GM21619 (cell line): ENCODE data around the gene KIN.
A peak's percentile ranks its signal among the peaks of the same experiment; 100 is the strongest.
"Not testable (repeated sequence)": the region's sequence is repeated elsewhere in the genome, so short reads cannot be mapped to it uniquely, and the experiment has no call there.

Source experiments
- ATAC-seq: cut with Tn5 transposase; IDR thresholded peaks from one replicate; pipeline ENCODE4 v1.9.1; 2021; ENCODE audit not compliant: unreplicated experiment

Gene KIN

DNA sequence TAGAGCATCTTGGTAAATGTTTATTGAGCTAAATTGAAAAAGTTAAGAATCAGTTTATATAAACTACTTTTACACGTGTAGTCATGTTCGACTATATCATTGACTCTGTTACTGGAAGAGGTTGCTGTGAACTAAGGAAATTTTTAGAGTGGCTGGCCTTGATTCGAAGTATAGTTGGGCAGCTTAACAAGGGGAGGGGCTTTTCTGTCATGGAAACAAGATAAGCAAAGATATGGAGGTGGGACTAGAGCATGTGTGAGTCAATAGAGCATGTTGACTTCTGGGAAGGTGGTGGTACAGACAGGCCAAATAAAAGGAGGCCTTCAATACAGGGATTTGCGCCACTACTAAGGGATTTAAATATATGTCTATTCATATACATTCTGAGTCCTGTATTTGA is 7.8 kb upstream of the KIN start:
- ATAC-seq = no peak

DNA sequence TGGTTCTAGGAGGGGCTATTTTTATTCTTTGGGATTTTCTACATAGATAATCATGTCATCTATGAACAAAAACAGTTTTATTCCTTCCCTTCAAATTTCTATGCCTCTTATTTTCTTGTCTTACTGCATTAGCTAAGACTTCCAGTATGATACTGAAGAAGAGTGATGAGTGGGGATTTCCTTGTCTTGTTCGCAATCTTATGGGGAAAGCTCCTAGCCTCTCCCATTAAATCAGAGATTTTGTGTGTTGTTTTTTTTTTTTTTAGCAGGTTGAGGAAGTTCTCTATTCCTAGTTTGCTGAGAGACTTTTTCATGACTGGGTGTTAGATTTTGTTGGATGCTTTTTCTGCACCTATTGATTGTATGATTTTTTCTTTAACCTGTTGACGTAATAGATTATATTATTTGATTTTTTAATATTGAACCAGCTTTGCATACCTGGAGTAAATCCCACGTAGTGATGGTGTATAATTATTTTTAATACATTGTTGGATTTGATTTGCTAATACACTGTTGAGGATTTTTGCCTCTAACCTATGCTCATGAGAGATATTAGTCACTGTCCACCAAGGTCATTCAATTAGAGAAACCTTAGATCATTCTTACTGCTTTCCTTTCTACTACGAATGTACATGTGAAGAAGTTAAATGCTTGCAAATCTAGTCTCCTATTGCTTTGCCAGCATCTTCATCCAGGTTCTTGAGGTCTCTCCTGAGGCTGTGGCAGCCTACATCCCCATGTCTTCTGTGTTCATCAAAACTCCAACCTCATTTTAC is 6.6 kb upstream of the KIN start:
- ATAC-seq = no peak

DNA sequence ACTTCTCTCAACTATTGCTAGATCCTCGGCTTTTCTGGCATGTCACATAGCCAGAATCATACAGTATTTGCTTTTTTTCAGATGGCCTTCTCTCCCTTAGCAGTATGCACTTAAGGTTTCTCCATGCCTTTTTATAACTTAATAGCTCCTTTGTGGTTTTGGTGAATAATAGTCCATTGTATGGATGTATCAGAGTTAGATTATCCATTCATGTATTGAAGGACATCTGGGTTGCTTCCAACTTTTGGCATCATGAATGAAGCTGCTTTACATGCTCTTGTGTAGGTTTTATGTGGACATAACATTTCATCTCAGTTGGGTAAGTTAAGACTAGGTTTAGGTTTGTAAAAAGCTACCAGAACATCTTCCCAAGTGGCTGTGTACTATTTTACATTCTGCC is 4.7 kb upstream of the KIN start:
- ATAC-seq = no peak

DNA sequence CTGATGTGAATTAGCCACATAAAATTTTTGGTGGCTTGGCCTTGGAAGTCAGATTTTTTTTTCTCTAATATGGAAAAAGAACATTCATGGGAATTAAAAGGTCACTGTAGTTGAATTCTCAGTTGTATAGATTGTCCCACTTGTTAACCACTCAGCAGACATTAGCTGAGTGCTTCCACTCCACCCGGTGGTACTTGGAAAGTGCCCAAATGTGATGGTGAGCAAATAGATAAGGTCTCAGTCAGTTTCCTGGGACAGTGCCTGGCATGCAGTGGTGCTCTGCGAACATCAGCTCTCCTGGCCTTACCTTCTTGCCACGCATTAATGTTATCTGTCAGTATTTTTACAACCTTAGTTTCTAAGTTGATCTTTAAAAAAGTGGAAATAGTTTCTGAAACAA is 1.6 kb upstream of the KIN start:
- no peak for ATAC-seq

DNA sequence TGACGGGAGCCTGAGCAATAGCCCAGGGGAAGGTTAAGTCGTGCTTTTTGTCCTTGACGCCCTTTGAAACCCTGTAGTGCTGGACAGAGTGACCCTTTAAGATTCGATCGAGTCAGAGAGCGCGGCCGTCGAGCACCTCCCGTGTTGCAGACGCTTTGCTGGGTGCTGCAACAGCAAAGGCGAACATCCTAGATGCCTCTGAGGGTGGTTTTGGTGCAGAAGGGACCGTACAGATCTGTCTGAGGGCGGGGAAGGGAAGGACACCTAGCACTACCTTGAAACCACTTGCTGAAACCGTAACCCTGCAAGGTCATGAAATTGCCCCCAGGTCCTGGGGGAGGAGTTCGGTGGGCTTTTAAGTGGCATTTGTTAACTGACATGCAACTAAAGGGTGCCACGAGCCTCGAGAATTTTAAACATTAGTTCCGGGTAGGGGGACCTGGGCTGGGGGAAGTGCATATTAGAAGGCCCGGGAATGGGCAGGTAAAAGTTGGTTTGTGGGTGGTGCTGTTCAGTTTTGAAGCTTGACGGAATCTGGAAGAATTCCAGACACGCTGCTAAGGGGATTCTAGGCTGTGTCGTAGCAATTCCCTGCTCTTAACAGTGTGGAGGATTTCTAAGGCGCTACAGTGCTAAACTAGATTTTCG is 970 bp upstream of the KIN start:
- ATAC-seq = peak; percentile 13

DNA sequence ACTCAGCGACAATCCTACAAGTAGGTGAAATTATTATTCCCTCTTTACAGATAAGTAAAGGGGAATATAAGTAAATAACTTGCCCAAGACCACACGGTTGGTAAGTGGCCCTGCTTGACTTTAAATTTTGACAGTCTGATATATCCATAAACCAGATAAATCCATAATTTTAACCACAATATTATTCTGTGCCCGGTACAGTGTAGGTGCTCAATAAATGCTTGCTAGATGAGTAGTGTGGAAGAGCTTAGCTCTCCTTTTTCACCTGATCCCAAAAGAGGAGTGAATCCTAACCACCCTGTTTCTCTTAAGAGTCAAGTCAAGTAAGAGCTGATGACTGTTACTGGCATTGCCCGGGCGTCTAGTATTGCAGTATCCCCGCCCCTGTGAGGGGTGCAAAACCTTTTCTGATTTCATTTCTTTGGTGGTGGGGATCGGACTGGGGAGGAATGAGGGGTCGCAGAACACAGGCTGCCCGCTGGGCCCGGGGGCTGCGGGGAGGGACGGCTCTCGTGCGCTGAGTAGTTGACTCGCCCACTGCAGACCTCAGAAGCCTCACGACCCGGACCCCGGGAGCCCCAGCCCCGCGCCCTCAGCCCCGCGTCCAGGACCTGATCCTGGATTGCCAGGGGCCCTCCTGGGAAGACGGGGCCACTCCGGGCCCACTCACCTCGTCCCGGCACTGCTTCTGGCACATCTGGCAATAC is 490 bp downstream of the KIN start:
- peak; percentile 7 for ATAC-seq

DNA sequence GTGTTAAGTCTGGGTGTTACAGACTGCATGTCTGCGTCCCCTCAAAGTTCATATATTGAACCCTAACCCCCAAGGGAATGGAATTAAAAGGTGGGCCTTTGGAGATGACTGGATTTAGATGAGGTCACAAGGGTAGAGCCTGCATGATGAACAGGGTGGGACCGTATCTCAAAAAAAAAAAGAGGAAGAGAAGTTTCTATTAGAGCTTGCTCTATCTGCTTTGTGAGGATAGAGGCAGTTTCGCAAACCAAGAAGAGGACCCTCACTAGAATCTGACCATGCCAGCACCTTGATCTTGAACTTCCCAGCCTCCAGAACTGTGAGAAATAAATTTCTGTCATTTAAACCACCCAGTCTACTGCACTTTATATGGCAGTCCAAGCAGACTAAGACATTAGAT is 1.4 kb downstream of the KIN start:
- ATAC-seq = no peak

DNA sequence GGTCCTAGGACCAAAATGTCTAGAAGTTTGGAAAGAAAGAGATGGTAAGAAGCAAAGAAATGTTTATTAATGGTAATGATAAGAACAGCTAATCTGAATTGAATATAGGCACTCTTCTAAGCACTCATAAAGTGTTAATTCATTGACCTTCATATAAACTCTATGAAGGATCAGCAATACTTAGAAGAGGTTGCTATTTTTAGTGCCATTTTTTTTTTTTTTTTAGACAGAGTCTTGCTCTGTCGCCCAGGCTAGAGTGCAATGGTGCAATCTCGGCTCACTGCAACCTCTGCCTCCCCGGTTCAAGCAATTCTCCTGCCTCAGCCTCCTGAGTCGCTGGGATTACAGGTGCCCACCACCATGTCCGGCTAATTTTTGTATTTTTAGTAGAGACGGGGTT is 5.6 kb downstream of the KIN start:
- not testable (repeated sequence) for ATAC-seq

DNA sequence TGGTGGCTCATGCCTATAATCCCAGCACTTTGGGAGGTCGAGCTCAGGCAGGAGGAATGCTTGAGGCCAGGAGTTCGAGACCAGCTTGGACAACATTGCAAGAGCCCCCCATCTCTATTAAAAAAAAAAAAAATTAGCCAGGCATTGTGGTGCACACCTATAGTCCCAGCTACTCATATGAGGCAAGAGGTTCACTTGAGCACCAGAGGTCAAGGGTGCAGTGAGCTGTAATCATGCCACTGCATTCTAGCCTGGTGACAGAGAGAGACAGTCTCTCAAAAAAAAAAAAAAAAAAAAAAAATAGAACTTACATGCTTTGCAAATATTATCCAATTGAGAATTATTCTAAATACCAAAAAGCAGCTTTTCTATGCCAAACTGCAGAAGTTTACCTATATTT is 11.0 kb downstream of the KIN start:
- no peak for ATAC-seq

DNA sequence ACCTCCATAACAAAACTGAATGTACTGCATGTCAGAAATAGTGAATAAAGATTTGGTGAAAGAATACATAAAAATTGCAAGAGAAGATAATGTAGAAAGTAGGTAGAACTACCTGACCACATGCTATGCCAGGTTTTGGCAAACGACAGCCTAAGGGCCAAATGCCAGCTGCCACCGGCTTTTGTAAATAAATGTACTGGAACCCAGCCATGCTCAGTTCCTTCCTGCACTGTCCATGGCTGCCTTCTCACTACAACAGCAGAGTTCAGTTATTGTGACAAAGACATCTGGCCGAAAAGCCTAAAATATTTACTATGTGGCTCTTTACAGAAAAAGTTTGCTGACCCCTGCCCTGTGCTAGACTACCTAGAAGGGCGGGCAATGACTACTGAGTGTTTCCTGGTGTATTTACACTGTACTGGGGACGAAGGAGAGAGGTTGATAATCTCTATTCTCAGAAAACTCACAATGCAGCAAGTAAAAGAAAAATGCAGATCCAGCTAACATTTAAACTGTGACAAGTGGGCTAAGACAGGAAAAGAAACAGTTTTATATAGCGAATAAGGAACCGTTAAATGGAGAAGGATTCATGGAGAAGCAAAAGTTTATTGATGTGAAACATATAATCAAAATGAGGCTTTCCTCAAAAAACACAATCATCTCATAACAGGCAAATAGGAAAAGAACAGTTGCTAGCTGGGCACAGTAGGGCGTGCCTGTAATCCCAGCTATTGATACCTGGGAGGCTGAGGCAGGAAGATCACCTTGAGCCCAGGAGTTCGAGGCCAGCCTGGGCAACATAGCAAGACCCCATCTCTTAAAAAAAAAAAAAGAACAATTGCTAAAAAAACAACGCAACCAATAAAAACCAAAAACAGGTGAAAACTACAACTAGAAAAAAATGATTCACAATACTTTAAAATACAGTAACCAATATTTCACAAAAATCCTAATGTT is 13.7 kb downstream of the KIN start:
- ATAC-seq = no peak

DNA sequence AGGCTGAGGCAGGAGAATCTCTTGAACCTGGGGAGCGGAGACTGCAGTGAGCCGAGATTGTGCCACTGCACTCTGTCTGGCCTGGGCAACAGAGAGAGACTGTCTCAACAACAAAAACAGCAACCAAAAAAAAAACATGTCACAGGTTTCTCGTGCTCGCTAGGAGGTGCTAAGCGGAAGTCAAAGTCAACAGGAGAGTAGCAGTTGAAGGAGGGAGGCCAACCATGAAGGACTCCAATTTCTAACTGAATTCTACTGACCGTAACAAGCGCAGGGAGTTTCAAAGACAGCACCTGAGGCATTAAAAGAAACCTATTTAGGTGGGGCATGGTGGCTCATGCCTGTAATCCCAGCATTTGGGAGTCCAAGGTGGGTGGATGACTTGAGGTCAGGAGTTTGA is 19.4 kb downstream of the KIN start:
- ATAC-seq = no peak

DNA sequence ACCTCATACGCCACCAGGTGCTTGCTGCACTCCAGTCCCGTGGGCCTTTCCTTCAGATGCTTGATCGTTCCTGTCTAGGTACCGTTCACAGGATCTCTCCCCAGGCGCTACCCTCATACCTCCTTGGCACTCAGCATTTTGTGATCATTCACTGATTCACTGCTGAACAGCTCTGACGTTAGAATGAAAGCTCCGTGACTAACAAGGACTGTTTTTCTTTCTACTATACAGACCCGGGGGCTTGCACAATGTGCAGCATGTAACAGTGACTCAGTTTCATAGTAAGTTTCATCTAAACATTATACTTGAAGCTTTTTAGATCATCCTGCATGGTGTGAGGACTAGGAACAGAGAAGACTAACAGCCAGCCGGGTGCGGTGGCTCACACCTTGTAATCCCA is 20.6 kb downstream of the KIN start:
- no peak for ATAC-seq

DNA sequence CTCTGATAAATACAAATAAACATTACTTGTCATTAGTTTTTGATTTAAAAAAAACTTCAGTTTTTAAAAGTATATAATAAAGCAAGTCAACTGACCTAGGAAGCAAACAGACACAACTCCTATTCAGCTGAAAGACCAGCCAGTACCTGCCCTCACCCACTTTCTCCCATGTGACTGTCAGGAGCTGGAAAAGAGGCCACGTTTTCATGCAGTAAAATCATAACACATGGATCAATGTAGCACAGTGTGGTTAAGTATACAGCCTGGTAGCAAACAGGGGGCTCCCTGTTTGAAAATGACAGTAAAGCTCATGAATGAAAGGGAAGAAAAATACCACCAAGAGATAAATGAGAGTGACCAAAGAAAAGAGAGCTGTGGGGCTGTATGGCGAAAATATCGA is 21.6 kb downstream of the KIN start:
- no peak for ATAC-seq

DNA sequence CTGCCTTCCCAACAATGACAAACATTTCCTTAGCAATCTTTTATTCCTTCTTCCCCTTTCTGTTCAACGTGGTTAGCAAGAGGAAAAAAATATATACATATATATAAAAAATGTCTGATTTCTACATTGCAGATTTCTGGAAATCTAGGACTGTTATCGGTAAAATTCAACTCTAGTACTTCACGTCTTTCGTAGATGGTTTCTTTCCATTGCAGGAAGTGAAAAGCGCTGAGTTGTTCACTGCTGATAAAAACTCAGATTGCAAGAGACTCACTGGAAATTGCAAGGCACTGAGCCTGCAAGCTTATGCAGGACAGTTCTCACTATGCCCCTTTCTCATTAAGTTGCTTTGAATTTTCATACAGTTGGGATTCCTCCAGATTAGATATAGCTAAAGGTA is 23.9 kb downstream of the KIN start:
- ATAC-seq = no peak

DNA sequence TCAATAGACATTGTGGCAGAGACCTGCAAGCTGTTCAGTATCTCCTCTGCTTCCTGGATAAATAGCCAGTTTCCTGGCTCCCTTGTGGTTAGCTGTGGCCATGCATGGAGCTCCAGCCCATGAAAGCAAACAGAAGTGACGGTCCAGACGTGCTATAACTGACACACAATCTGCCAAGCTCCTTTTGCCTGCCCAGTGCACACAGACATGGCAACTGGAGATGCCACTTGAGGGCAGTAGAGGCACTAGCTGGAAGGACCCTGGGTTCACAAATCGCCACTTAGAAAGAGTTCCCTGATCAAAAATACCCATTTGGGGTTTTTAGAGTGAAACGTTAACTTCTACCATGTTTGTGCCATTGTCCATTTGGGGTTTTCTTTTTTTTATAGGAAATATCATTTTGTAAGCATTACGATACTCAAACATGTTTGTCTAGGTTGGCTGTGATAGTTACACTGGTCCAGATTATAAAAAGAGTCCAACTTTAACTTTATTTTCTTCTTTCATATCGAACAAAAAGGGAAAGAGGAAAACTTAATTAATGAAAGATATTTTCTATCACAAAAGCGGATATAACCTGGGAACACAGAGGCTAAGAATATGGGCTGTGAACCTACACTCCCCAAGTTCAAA is 31.3 kb downstream of the KIN start:
- ATAC-seq = no peak

DNA sequence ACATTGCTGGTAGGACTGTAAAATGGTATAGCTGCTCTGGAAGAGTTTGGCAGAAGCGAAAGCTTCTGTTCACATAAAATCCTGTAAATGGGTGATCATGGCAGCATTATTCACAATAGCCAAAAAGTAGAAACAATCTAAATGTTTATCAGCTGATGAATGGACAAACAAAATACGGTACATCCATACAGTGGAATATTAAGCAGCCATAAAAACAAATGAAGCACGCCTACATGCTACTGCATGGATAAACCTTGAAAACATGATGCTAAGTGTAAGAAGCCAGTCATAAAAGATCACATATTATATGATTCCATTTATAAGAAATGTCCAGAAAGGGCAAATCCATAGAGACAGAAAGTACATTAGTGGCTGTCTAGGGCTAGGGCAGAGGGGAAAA is 32.7 kb downstream of the KIN start:
- no peak for ATAC-seq

DNA sequence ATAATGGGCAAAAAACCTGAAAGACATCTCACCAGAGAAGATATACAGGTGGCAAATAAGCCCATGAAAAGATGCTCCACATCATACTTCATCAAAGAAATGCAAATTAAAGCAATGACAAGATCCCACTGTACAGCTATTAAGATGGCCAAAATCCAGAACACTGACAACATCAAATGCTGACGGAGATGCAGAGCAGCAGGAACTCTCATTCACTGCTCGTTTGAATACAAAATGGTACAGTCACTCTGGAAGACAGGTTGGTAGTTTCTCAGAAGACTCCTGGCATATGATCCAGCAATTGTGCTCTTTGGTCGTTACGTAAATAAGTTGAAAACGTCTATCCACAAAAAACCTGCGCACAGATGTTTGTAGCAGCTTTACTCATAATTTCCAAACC is 35.5 kb downstream of the KIN start:
- no peak for ATAC-seq

DNA sequence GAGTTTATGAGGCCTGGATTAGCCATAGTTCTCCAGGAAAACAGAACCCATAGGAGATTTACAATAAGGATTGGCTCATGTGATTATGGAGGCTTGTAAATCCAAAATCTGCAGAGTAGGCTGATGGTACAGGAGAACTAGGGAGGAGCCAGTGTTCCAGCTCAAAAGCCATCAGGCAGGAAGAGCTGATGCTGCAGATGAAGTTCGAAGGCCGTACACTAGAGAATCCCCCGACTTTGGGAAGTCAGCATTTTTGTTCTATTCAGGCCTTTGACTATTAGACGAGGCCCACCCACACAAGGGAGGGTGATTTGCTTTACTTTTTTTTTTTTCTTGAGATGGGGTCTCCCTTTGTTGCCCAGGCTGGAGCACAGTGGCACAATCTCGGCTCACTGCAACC is 37.6 kb downstream of the KIN start:
- no peak for ATAC-seq

DNA sequence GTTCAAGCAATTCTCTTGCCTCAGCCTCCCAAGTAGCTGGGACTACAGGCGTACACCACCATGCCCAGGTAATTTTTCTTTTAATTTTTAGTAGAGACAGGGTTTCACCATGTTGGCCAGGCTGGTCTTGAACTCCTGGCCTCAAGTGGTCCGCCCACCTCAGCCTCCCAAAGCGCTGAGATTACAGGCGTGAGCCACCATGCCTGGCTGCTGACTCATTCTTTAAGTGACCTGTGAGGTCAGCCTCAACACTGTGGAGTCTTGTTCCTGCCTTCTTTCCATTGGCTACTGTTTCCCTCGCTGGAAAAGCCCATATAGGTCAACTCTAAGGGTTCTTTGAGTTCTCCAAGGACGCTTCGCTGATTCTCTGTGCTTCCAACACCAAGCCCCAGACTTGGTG is 39.2 kb downstream of the KIN start:
- not testable (repeated sequence) for ATAC-seq

DNA sequence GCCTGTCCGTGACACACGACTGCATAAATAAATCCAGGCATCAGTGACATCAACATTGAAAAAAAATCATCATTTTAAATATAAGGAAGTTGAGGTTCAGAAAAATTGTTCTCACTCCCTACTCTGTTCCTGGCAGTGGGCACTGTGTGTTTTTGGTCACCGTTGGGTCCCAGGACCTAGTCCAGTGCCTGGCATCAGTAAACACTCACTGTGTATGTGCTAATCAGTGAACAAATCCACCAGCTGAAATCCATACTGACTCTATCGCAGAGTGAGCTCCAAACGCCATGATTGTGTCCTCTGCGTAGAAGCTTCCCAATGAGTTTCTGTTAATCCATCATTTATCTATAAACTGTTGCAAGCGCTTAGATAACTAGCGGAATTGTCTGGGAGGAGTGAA is 43.5 kb downstream of the KIN start:
- ATAC-seq = no peak
